OCI-LY1 (cell line): ENCODE data around the gene NSL1.

Experiments used
- H2AFZ ChIP-seq: fragments of 200-600 bp; sonication (generic), shearing (Covaris generic); 2 replicates; pipeline ENCODE4 v1.6.0; 2014; ENCODE audit warnings: antibody characterized with exemption, mild to moderate bottlenecking, low read length
- H3F3A ChIP-seq: fragments of 200-600 bp; sonication (generic), shearing (Covaris generic); 2 replicates; pipeline ENCODE4 v1.6.0; 2014; ENCODE audit warnings: mild to moderate bottlenecking, antibody characterized with exemption, low read length, moderate library complexity; ENCODE audit not compliant: insufficient read depth
- H3K27ac ChIP-seq: fragments of 200-600 bp; sonication (generic); 2 replicates; pipeline ENCODE4 v1.5.1; 2014; ENCODE audit warnings: low read length, mixed run types, mild to moderate bottlenecking, low read depth; ENCODE audit not compliant: poor library complexity, severe bottlenecking
- H3K27me3 ChIP-seq: fragments of 200-600 bp; sonication (generic); 2 replicates; pipeline ENCODE4 v1.6.0; 2014; ENCODE audit warnings: antibody characterized with exemption, mild to moderate bottlenecking, low read length, moderate library complexity; ENCODE audit not compliant: insufficient read depth
- H3K36me3 ChIP-seq: fragments of 200-600 bp; sonication (generic); 2 replicates; pipeline ENCODE4 v1.6.1; 2014; ENCODE audit warnings: mild to moderate bottlenecking, antibody characterized with exemption, low read length, moderate library complexity, mixed read lengths; ENCODE audit not compliant: insufficient read depth
- H3K4me1 ChIP-seq: fragments of 200-600 bp; sonication (generic); 2 replicates; pipeline ENCODE4 v1.5.1; 2014; ENCODE audit warnings: mild to moderate bottlenecking, low read length, moderate library complexity; ENCODE audit not compliant: insufficient read depth, severe bottlenecking
- H3K4me2 ChIP-seq: fragments of 200-600 bp; sonication (generic), shearing (Covaris generic); 2 replicates; pipeline ENCODE4 v1.6.1; 2014; ENCODE audit warnings: low read length
- H3K4me3 ChIP-seq: fragments of 200-600 bp; sonication (generic); 2 replicates; pipeline ENCODE4 v1.5.1; 2014; ENCODE audit warnings: low read length, low read depth, mild to moderate bottlenecking, mixed read lengths; ENCODE audit not compliant: poor library complexity, severe bottlenecking
- H3K79me2 ChIP-seq: fragments of 200-600 bp; shearing (Covaris generic); 2 replicates; pipeline ENCODE4 v1.6.1; 2016; ENCODE audit warnings: mixed run types, low read length, mixed read lengths; ENCODE audit not compliant: insufficient read depth
- H3K9ac ChIP-seq: fragments of 200-600 bp; sonication (generic), shearing (Covaris generic); 2 replicates; pipeline ENCODE4 v1.6.1; 2014; ENCODE audit warnings: mild to moderate bottlenecking, low read length, mixed read lengths
- H3K9me2 ChIP-seq: fragments of 200-600 bp; sonication (generic), shearing (Covaris generic); 2 replicates; pipeline ENCODE4 v1.6.1; 2014; ENCODE audit warnings: low read depth, mild to moderate bottlenecking, low read length, mixed read lengths
- H3K9me3 ChIP-seq: fragments of 200-600 bp; shearing (Covaris generic); 2 replicates; pipeline ENCODE4 v1.6.1; 2014; ENCODE audit warnings: low read length, mixed read lengths
- H4K20me1 ChIP-seq: fragments of 200-600 bp; sonication (generic), shearing (Covaris generic); 2 replicates; pipeline ENCODE4 v1.6.0; 2016; ENCODE audit warnings: mild to moderate bottlenecking, low read length; ENCODE audit not compliant: insufficient read depth
- CTCF ChIP-seq: fragments of 200-600 bp; sonication (generic), shearing (Covaris generic); IDR thresholded peaks from 2 replicates; pipeline ENCODE4 v1.5.1; 2017; ENCODE audit warnings: mild to moderate bottlenecking, antibody characterized with exemption, low read length, moderate library complexity, mixed read lengths
- EZH2 ChIP-seq: fragments of 200-600 bp; sonication (generic), shearing (Covaris generic); IDR thresholded peaks from 2 replicates; pipeline ENCODE4 v1.8.0; 2017; ENCODE audit warnings: borderline replicate concordance, mixed run types, mild to moderate bottlenecking, antibody characterized with exemption, low read length, moderate library complexity, mixed read lengths

Gene NSL1

GRCh38 chr1:212690816-212691403 lies 100.7 kb downstream of the NSL1 start:
- peaks cover 9% of the 10 kb centered on the region; the same call in 1 of the 2 replicates for H3K27me3 ChIP-seq

GRCh38 chr1:212689758-212690529 lies 101.6 kb downstream of the NSL1 start:
- Histone ChIP-seq H3F3A (no peaks in the 10 kb centered on the region), H3K4me1 (no peaks in the 10 kb centered on the region), H3K27me3 (peaks cover 9% of the 10 kb centered on the region; the same call in 1 of the 2 replicates), H3K9ac (no peak overlapping the region), H3K27ac (no peak overlapping the region), H4K20me1 (no peaks in the 10 kb centered on the region), H3K9me3 (no peaks in the 10 kb centered on the region), H3K36me3 (no peaks in the 10 kb centered on the region), H3K9me2 (no peaks in the 10 kb centered on the region), H3K4me3 (no peak overlapping the region), H2AFZ (no peak overlapping the region), H3K4me2 (no peak overlapping the region), H3K79me2 (no peaks in the 10 kb centered on the region)
- TF ChIP-seq CTCF (no peak), EZH2 (no peak)

More at GRCh38 chr1:212690816-212691403, 100.7 kb downstream of the NSL1 start:
- no peak for TF ChIP-seq EZH2
- no peak for TF ChIP-seq CTCF
- Histone ChIP-seq H4K20me1 (no peaks in the 10 kb centered on the region), H2AFZ (no peak overlapping the region), H3K79me2 (no peaks in the 10 kb centered on the region), H3K9me3 (no peaks in the 10 kb centered on the region), H3K4me3 (no peak overlapping the region), H3F3A (no peaks in the 10 kb centered on the region), H3K27ac (no peak overlapping the region), H3K4me2 (no peak overlapping the region), H3K9ac (no peak overlapping the region), H3K4me1 (no peaks in the 10 kb centered on the region), H3K9me2 (no peaks in the 10 kb centered on the region), H3K36me3 (no peaks in the 10 kb centered on the region)

- TF ChIP-seq CTCF, result no peak
- TF ChIP-seq EZH2, result no peak
- no peak overlapping the region for H3K9ac ChIP-seq
- no peak overlapping the region for H3K27ac ChIP-seq
- no peaks in the 10 kb centered on the region for H3K79me2 ChIP-seq
- no peaks in the 10 kb centered on the region for H3K9me3 ChIP-seq
- no peak overlapping the region for H3K4me2 ChIP-seq
- no peaks in the 10 kb centered on the region for H3K36me3 ChIP-seq
- no peaks in the 10 kb centered on the region for H3K4me1 ChIP-seq
- no peak overlapping the region for H3K4me3 ChIP-seq
- no peaks in the 10 kb centered on the region for H3K9me2 ChIP-seq
- peaks cover 9% of the 10 kb centered on the region; the same call in 1 of the 2 replicates for H3K27me3 ChIP-seq
- H4K20me1 ChIP-seq, result no peaks in the 10 kb centered on the region
- H2AFZ ChIP-seq, result no peak overlapping the region
- H3F3A ChIP-seq, result no peaks in the 10 kb centered on the region
These were observed 102.3 kb downstream of the NSL1 start for GRCh38 chr1:212689196-212689725.
